ENCODE data around the gene USP26. TPM values are rescaled to one million over a fixed set of nuclear protein-coding genes. Genes with fewer than 3 reads are reported as not detected.

USP26 gene
- total RNA-seq: not detected in 2 replicates

GRCh38 chrX:133097031-133097430 is at the start of gene USP26:
Gene USP26, minus strand, starts transcription at chrX:133097109. Its CDS starts 68,889 bp downstream, at chrX:133028220.

Other genes with a start within 250 kb of the USP26 start
- gene HS6ST2, start 138.5 kb downstream of the USP26 start, total RNA-seq: 0.09 and 0.36 TPM in 2 replicates
- not detected in 2 replicates for gene TFDP3, start 121.2 kb upstream of the USP26 start, total RNA-seq